ENCODE data around the gene WDR87.
"Not testable (repeated sequence)": the region's sequence is repeated elsewhere in the genome, so short reads cannot be mapped to it uniquely, and the experiment has no call there.

The WDR87 gene

GRCh38 chr19:37867831-37868230 lies 38.6 kb downstream of the WDR87 start:
- Histone ChIP-seq H4K20me1 (ENCODE audit: insufficient read depth, low read length) (no peaks in the 10 kb centered on the region), H3K4me1 (ENCODE audit: insufficient read depth, low read length) (no peaks in the 10 kb centered on the region), H3K27ac (ENCODE audit: low read length) (no peak overlapping the region), H3K9me3 (ENCODE audit: insufficient read depth, low read length, severe bottlenecking) (peaks cover 2% of the 10 kb centered on the region), H3K27me3 (ENCODE audit: insufficient read depth, low read length, poor library complexity) (no peaks in the 10 kb centered on the region), H3K9ac (ENCODE audit: low read depth, low read length) (no peak overlapping the region), H2AFZ (ENCODE audit: low read depth, low read length) (no peak overlapping the region), H3K36me3 (ENCODE audit: insufficient read depth, low read length) (no peaks in the 10 kb centered on the region), H3K4me2 (ENCODE audit: insufficient read depth, low read length) (no peak overlapping the region), H3K79me2 (ENCODE audit: insufficient read depth, low read length) (no peaks in the 10 kb centered on the region), H3K4me3 (ENCODE audit: low read depth in 1 of 2, low read length in 2 of 2) (no peak overlapping the region)
- DNase-seq (no peak), ATAC-seq (ENCODE audit: insufficient read depth, low read depth) (no peak)
- TF ChIP-seq EZH2 (IDR thresholded peaks at IDR 0.05; ENCODE audit: borderline replicate concordance, low read depth, low read length, severe bottlenecking) = no peak
- TF ChIP-seq, protein P1, sequence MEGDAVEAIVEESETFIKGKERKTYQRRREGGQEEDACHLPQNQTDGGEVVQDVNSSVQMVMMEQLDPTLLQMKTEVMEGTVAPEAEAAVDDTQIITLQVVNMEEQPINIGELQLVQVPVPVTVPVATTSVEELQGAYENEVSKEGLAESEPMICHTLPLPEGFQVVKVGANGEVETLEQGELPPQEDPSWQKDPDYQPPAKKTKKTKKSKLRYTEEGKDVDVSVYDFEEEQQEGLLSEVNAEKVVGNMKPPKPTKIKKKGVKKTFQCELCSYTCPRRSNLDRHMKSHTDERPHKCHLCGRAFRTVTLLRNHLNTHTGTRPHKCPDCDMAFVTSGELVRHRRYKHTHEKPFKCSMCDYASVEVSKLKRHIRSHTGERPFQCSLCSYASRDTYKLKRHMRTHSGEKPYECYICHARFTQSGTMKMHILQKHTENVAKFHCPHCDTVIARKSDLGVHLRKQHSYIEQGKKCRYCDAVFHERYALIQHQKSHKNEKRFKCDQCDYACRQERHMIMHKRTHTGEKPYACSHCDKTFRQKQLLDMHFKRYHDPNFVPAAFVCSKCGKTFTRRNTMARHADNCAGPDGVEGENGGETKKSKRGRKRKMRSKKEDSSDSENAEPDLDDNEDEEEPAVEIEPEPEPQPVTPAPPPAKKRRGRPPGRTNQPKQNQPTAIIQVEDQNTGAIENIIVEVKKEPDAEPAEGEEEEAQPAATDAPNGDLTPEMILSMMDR (IDR thresholded peaks at IDR 0.05; ENCODE audit: borderline replicate concordance, extremely low read depth, low read length, poor library complexity, severe bottlenecking) = no peak

DNA sequence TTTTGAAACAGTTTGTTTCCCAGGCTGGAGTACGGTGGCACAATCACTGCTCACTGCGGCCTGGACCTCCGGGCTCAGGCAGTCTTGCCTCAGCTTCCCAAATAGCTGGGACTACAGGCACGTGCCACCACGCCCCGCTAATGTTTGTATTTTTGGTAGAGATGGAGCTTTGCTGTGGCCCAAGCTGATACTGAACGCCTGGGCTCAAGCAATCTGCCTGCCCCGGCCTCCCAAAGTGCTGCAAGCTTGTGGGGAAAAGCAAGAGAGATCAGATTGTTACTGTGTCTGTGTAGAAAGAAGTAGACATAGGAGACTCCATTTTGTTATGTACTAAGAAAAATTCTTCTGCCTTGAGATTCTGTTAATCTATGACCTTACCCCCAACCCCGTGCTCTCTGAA lies 40.5 kb downstream of the WDR87 start:
- H3K36me3 ChIP-seq (ENCODE audit: insufficient read depth, low read length); H2AFZ ChIP-seq (ENCODE audit: low read depth, low read length); H3K4me2 ChIP-seq (ENCODE audit: insufficient read depth, low read length); H3K9me3 ChIP-seq (ENCODE audit: insufficient read depth, low read length, severe bottlenecking); H3K79me2 ChIP-seq (ENCODE audit: insufficient read depth, low read length); H3K9ac ChIP-seq (ENCODE audit: low read depth, low read length); DNase-seq; ATAC-seq (ENCODE audit: insufficient read depth, low read depth); H3K27ac ChIP-seq (ENCODE audit: low read length); H4K20me1 ChIP-seq (ENCODE audit: insufficient read depth, low read length); H3K4me3 ChIP-seq (ENCODE audit: low read depth in 1 of 2, low read length in 2 of 2); H3K27me3 ChIP-seq (ENCODE audit: insufficient read depth, low read length, poor library complexity); H3K4me1 ChIP-seq (ENCODE audit: insufficient read depth, low read length): not testable (repeated sequence)

DNA sequence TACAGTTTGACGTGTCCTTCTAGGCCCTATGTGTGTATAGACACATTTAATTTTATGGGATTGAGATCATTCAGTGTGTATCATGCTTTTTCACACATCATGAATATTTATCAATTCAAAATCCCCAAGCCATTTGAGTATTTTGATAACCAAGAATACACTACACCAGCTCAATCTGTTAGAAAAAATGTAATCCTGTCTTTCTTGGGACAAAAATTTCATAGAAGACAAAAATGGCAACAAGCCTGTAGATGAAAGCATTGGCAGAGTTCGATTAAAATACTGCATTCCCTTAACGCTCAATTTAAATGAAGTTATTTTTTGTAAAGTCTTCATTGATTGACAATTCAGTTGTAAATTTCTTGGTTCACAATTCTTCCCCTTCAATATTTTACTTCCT lies 41.9 kb downstream of the WDR87 start:
- Histone ChIP-seq H3K79me2 (ENCODE audit: insufficient read depth, low read length) (no peaks in the 10 kb centered on the region), H3K4me1 (ENCODE audit: insufficient read depth, low read length) (no peaks in the 10 kb centered on the region), H4K20me1 (ENCODE audit: insufficient read depth, low read length) (no peaks in the 10 kb centered on the region), H3K27ac (ENCODE audit: low read length) (no peak overlapping the region), H3K27me3 (ENCODE audit: insufficient read depth, low read length, poor library complexity) (no peaks in the 10 kb centered on the region), H3K36me3 (ENCODE audit: insufficient read depth, low read length) (no peaks in the 10 kb centered on the region), H3K4me3 (ENCODE audit: low read depth in 1 of 2, low read length in 2 of 2) (no peak overlapping the region), H3K4me2 (ENCODE audit: insufficient read depth, low read length) (no peak overlapping the region), H3K9me3 (ENCODE audit: insufficient read depth, low read length, severe bottlenecking) (peaks cover under 1% of the 10 kb centered on the region), H2AFZ (ENCODE audit: low read depth, low read length) (no peak overlapping the region), H3K9ac (ENCODE audit: low read depth, low read length) (no peak overlapping the region)
- ATAC-seq (ENCODE audit: insufficient read depth, low read depth) (no peak), DNase-seq (no peak)
- TF ChIP-seq, protein P1 (IDR thresholded peaks at IDR 0.05; ENCODE audit: borderline replicate concordance, extremely low read depth, low read length, poor library complexity, severe bottlenecking) = no peak
- TF ChIP-seq EZH2 (IDR thresholded peaks at IDR 0.05; ENCODE audit: borderline replicate concordance, low read depth, low read length, severe bottlenecking) = no peak

DNA sequence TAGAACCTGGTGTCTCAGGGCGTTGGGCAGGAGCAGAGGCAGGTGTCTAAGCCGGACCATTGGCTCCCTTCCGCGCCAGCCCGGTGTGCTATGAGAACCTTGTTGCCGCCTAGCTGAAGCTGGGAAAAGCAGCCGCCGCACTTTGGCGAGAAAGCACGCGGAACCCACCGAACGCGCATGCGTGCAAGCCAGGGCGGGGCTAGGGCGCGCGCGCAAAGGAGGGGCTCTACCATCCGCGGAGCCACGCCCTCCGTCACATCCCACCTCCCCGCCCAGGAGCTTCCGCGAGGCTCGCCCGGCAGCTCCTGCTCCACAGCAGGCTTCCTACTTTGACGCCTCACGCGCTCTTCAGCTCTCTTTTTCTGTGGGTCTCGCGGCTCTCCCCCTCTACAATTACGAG lies 51.3 kb downstream of the WDR87 start:
- no peaks in the 10 kb centered on the region for H4K20me1 ChIP-seq (ENCODE audit: insufficient read depth, low read length)
- no peaks in the 10 kb centered on the region for H3K4me1 ChIP-seq (ENCODE audit: insufficient read depth, low read length)
- no peaks in the 10 kb centered on the region for H3K79me2 ChIP-seq (ENCODE audit: insufficient read depth, low read length)
- no peak overlapping the region for H3K4me3 ChIP-seq (ENCODE audit: low read depth in 1 of 2, low read length in 2 of 2)
- no peak overlapping the region for H3K4me2 ChIP-seq (ENCODE audit: insufficient read depth, low read length)
- no peaks in the 10 kb centered on the region for H3K9me3 ChIP-seq (ENCODE audit: insufficient read depth, low read length, severe bottlenecking)
- H3K27ac ChIP-seq (ENCODE audit: low read length) = no peak overlapping the region
- no peaks in the 10 kb centered on the region for H3K27me3 ChIP-seq (ENCODE audit: insufficient read depth, low read length, poor library complexity)
- H3K36me3 ChIP-seq (ENCODE audit: insufficient read depth, low read length) = no peaks in the 10 kb centered on the region
- TF ChIP-seq, protein P1 (IDR thresholded peaks at IDR 0.05; ENCODE audit: borderline replicate concordance, extremely low read depth, low read length, poor library complexity, severe bottlenecking) = no peak
- TF ChIP-seq EZH2 (IDR thresholded peaks at IDR 0.05; ENCODE audit: borderline replicate concordance, low read depth, low read length, severe bottlenecking) = no peak
- no peak overlapping the region for H3K9ac ChIP-seq (ENCODE audit: low read depth, low read length)
- no peak overlapping the region for H2AFZ ChIP-seq (ENCODE audit: low read depth, low read length)
- DNase-seq (no peak), ATAC-seq (ENCODE audit: insufficient read depth, low read depth) (no peak)
